Naive thymus-derived CD4-positive, alpha-beta T cell (primary cell): ENCODE data around the gene HOXA2. TPM values are rescaled to one million over a fixed set of nuclear protein-coding genes. Genes with fewer than 3 reads are reported as not detected.

Source experiments
- ATAC-seq: fragments of 150-1000 bp; cut with Tn5 transposase; 2 replicates; pipeline ENCODE4 v1.10.0; 2021; ENCODE audit warnings: mild to moderate bottlenecking, moderate library complexity
- CTCF ChIA-PET: fragments of 350-600 bp; sonication (Branson Sonifier 250); formaldehyde crosslinking; loops from one replicate; lab custom pipeline; 2021; ENCODE audit warnings: antibody characterized with exemption; lab: Charles Lee
- POLR2A ChIA-PET: fragments of 350-600 bp; sonication (Branson Sonifier 250); formaldehyde crosslinking; loops from one replicate; lab custom pipeline; 2021; ENCODE audit warnings: antibody characterized with exemption, inconsistent platforms; lab: Charles Lee
- DNase-seq, 9 donors: peaks; one replicate each; pipeline versions ENCODE4 v3.0.0 to v3.0.0-alpha.2; 2020 to 2022; ENCODE audit warnings: mixed read lengths in 1 of 9
- H3K27ac ChIP-seq: one replicate; pipeline ENCODE4 v1.7.0; 2013; ENCODE audit warnings: mild to moderate bottlenecking, low read depth, low read length, moderate library complexity
- H3K27me3 ChIP-seq, 2 donors: one replicate each; pipeline ENCODE4 v1.7.0; 2013; ENCODE audit warnings: low read length in 2 of 2, mild to moderate bottlenecking in 2 of 2, moderate library complexity in 2 of 2; ENCODE audit not compliant: control insufficient read depth in 2 of 2, insufficient read depth in 2 of 2
- H3K36me3 ChIP-seq, 3 experiments: 1 replicate in 2 of 3; 2 replicates in 1 of 3; pipeline ENCODE4 v1.7.0; 2013; ENCODE audit warnings: low read length in 3 of 3, mild to moderate bottlenecking in 3 of 3, moderate library complexity in 1 of 3; ENCODE audit not compliant: insufficient read depth in 3 of 3, control insufficient read depth in 2 of 3
- H3K4me1 ChIP-seq, 2 donors: one replicate each; pipeline ENCODE4 v1.7.0; 2013; ENCODE audit warnings: low read length in 2 of 2, mild to moderate bottlenecking in 2 of 2, moderate library complexity in 1 of 2; ENCODE audit not compliant: control insufficient read depth in 2 of 2, insufficient read depth in 2 of 2
- H3K4me3 ChIP-seq: 2 replicates; pipeline ENCODE4 v1.7.0; 2013; ENCODE audit warnings: mild to moderate bottlenecking, low read length
- H3K9me3 ChIP-seq, 3 experiments: 1 replicate in 2 of 3; 2 replicates in 1 of 3; pipeline ENCODE4 v1.7.0; 2013; ENCODE audit warnings: low read length in 3 of 3; ENCODE audit not compliant: control insufficient read depth in 2 of 3
- H3K27ac Mint-ChIP-seq, 9 donors: one replicate each; pipeline ENCODE4 v1.8.0; 2020 to 2022; ENCODE audit warnings: mixed read lengths in 9 of 9, mild to moderate bottlenecking in 8 of 9, moderate library complexity in 5 of 9, inconsistent platforms in 2 of 9
- H3K27me3 Mint-ChIP-seq, 5 donors: one replicate each; pipeline ENCODE4 v1.8.0; 2021 to 2022; ENCODE audit warnings: mixed read lengths in 5 of 5, mild to moderate bottlenecking in 1 of 5
- H3K36me3 Mint-ChIP-seq, 5 donors: one replicate each; pipeline ENCODE4 v1.8.0; 2020 to 2022; ENCODE audit warnings: mixed read lengths in 5 of 5, mild to moderate bottlenecking in 3 of 5, inconsistent platforms in 1 of 5
- H3K4me1 Mint-ChIP-seq, 7 donors: one replicate each; pipeline ENCODE4 v1.8.0; 2020 to 2022; ENCODE audit warnings: mixed read lengths in 7 of 7, mild to moderate bottlenecking in 3 of 7, inconsistent platforms in 1 of 7
- H3K4me3 Mint-ChIP-seq, 10 donors: one replicate each; pipeline ENCODE4 v1.8.0; 2020 to 2022; ENCODE audit warnings: mild to moderate bottlenecking in 10 of 10, mixed read lengths in 10 of 10, moderate library complexity in 6 of 10, inconsistent platforms in 2 of 10
- H3K9me3 Mint-ChIP-seq, 11 donors: one replicate each; pipeline ENCODE4 v1.8.0; 2020 to 2022; ENCODE audit warnings: mixed read lengths in 11 of 11, mild to moderate bottlenecking in 4 of 11, inconsistent platforms in 1 of 11, moderate library complexity in 1 of 11
- intact Hi-C, 2 donors: fragments of 100-400 bp; cut with micrococcal nuclease; formaldehyde crosslinking; loops; one replicate each; pipeline ENCODE4 v1.15.1; 2023
- polyA plus RNA-seq, 2 donors: library from polyadenylated mRNA; unstranded; fragments of 300-500 nt; fragmentation: Illumina TruSeq; gene quantifications; one replicate each; pipeline ENCODE4 v1.2.3, GENCODE V29; 2021
- total RNA-seq, 6 experiments: library from RNA in 5 of 6; stranded (reverse) in 5 of 6; gene quantifications; 1 replicate in 5 of 6; 2 replicates in 1 of 6; pipeline ENCODE4 v1.2.3 and lab custom pipeline; 2021 to 2026

Gene HOXA2
- total and polyA plus RNA-seq, 7 experiments from 2014 or later: not detected

DNA sequence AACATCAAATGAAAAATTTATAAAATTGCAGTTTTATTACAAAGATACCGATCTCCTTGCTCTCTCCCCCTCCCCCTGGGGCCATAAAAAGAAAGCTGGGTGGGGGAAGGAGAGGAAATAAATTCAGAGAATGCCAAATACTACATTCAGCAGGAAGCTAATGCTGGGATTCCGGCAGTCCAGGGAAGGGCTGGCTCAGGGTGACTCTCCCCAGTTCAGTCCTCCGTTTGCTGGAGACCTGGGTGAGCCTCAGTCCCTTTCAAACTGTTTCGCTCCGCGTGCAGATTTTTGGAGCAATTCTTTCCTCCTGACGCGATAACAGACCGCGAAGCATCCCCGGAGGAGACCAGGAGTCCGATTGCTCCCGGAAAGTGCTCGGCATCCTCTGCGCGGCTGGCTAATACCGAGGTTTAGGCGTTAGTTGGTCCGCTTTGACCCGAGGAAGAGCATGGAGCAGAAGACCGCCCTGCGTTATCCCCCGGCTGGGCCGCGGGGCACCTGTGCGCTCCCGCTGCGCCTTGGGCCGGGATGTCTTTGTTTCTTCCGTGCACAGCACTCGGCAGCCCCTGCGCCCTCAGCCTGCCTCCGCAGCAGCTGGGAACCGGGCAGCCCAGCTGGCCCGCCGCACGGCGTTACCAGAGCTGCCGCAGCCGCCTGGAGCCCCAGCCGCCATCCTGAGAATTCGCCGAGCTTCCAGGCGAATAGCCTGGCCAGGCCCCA lies 3.9 kb upstream of the HOXA2 start:
- no peak for DNase-seq
- Mint-ChIP-seq H3K27ac (no peak overlapping the region), H3K27me3 (peaks cover 42 to 54% (median 50%) of the 10 kb centered on the region in 5 donors), H3K36me3 (peaks cover 3 to 11% (median 5%) of the 10 kb centered on the region in 5 donors), H3K4me1 (peaks cover 7 to 25% (median 15%) of the 10 kb centered on the region in 7 donors), H3K9me3 (peaks cover 0 to 5% (median 0%) of the 10 kb centered on the region in 11 donors), H3K4me3 (no peak overlapping the region)
- Histone ChIP-seq H3K9me3 (no peaks in the 10 kb centered on the region), H3K4me3 (no peak overlapping the region), H3K27ac (no peak overlapping the region), H3K27me3 (peaks cover 5 to 16% of the 10 kb centered on the region in 2 donors), H3K36me3 (no peaks in the 10 kb centered on the region), H3K4me1 (peaks cover 0 to 9% of the 10 kb centered on the region in 2 donors)
- ATAC-seq: no peak
- intact Hi-C loops: no loop called here
- ChIA-PET CTCF (no interaction called here), POLR2A (no interaction called here)

- Mint-ChIP-seq H3K36me3 (peaks cover 5 to 19% (median 8%) of the 10 kb centered on the region in 5 donors), H3K27me3 (peaks cover 51 to 63% (median 58%) of the 10 kb centered on the region in 5 donors), H3K27ac (no peak overlapping the region), H3K4me1 (peaks cover 7 to 25% (median 15%) of the 10 kb centered on the region in 7 donors), H3K4me3 (no peak overlapping the region), H3K9me3 (peaks cover 0 to 7% (median 0%) of the 10 kb centered on the region in 11 donors)
- ChIA-PET POLR2A (no interaction called here), CTCF (no interaction called here)
- Histone ChIP-seq H3K36me3 (no peaks in the 10 kb centered on the region), H3K9me3 (no peaks in the 10 kb centered on the region), H3K4me1 (peaks cover 0 to 9% of the 10 kb centered on the region in 2 donors), H3K27me3 (peaks cover 5 to 16% of the 10 kb centered on the region in 2 donors), H3K27ac (no peak overlapping the region), H3K4me3 (no peak overlapping the region)
- no peak for DNase-seq
- intact Hi-C loops: no loop called here
- no peak for ATAC-seq
Measured at GRCh38 chr7:27105301-27106031, 3.0 kb upstream of the HOXA2 start.

DNA sequence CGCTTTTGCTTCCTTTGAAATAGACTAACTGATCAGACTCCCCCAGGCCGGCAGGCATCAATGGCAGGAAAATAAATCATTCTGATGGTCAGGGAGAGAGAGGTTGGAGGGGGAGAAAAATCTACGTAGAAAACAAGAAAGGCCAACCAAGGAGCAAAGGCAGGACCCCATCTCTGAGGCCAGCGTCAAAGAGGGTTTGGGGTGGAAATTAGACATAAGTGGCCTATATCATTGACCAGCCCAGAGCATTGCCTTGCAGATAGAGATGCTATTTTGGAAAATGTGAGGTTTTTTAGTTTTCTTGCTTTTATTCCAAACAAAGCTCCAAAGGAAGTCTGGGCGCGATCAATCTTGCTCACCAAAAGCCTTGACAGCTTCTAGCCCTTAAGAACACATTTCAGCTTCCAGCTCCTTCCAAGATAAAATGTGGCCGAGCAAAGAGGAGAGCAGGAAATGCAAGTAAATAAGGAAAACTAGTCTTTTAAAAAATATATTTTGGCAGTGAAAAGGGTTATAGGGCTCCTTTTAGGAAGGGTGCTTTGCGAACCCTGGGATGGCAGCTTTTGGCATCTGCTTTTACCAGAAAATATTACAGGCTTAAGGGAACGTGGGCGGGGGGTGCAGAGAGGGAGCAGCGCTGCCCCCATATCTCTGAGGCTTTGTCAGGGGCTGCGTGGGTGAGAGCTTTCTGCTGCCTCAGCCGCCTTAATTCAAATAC lies 2.0 kb upstream of the HOXA2 start:
- intact Hi-C loops: no loop called here
- H3K27me3 Mint-ChIP-seq: peaks cover 61 to 72% (median 68%) of the 10 kb centered on the region in 5 donors
- Histone ChIP-seq H3K9me3 (no peaks in the 10 kb centered on the region), H3K27me3 (peaks cover 5 to 16% of the 10 kb centered on the region in 2 donors), H3K27ac (no peak overlapping the region), H3K4me1 (peaks cover 0 to 9% of the 10 kb centered on the region in 2 donors), H3K4me3 (no peak overlapping the region), H3K36me3 (no peaks in the 10 kb centered on the region)
- peaks cover 5 to 29% (median 16%) of the 10 kb centered on the region in 5 donors for H3K36me3 Mint-ChIP-seq
- H3K27ac Mint-ChIP-seq: no peak overlapping the region
- DNase-seq (no peak), ATAC-seq (no peak)
- H3K9me3 Mint-ChIP-seq: peaks cover 0 to 7% (median 0%) of the 10 kb centered on the region in 11 donors
- ChIA-PET CTCF (no interaction called here), POLR2A (no interaction called here)
- no peak overlapping the region for H3K4me3 Mint-ChIP-seq
- H3K4me1 Mint-ChIP-seq: peaks cover 7 to 25% (median 15%) of the 10 kb centered on the region in 7 donors

- peaks cover 69 to 79% (median 74%) of the 10 kb centered on the region in 5 donors for H3K27me3 Mint-ChIP-seq
- no peak overlapping the region for H3K4me3 ChIP-seq
- peaks cover 0 to 9% of the 10 kb centered on the region in 2 donors for H3K4me1 ChIP-seq
- CTCF ChIA-PET: no interaction called here
- peak overlapping the region in 1 of 10 donors; percentile 4 for H3K4me3 Mint-ChIP-seq
- intact Hi-C loops: no loop called here
- peaks cover 9 to 27% (median 19%) of the 10 kb centered on the region in 7 donors for H3K4me1 Mint-ChIP-seq
- peaks cover 8 to 30% (median 20%) of the 10 kb centered on the region in 5 donors for H3K36me3 Mint-ChIP-seq
- H3K27ac Mint-ChIP-seq: no peak overlapping the region
- H3K27me3 ChIP-seq: peaks cover 5 to 22% of the 10 kb centered on the region in 2 donors
- H3K9me3 Mint-ChIP-seq: peaks cover 0 to 8% (median 0%) of the 10 kb centered on the region in 11 donors
- H3K9me3 ChIP-seq: no peaks in the 10 kb centered on the region
- no peak for DNase-seq
- POLR2A ChIA-PET: no interaction called here
- H3K27ac ChIP-seq: no peak overlapping the region
- no peaks in the 10 kb centered on the region for H3K36me3 ChIP-seq
- no peak for ATAC-seq
Measured at GRCh38 chr7:27103489-27104226, 1.2 kb upstream of the HOXA2 start.

- ChIA-PET POLR2A (no interaction called here), CTCF (no interaction called here)
- peaks cover 5 to 25% of the 10 kb centered on the region in 2 donors for H3K27me3 ChIP-seq
- peaks cover 8 to 30% (median 20%) of the 10 kb centered on the region in 5 donors for H3K36me3 Mint-ChIP-seq
- ATAC-seq: no peak
- H3K27ac Mint-ChIP-seq: no peak overlapping the region
- H3K27ac ChIP-seq: no peak overlapping the region
- H3K4me1 Mint-ChIP-seq: peaks cover 17 to 39% (median 30%) of the 10 kb centered on the region in 7 donors
- no peak overlapping the region for H3K4me3 ChIP-seq
- peak overlapping the region in 8 of 10 donors; percentile 11 to 75 (median 53) for H3K4me3 Mint-ChIP-seq
- H3K9me3 ChIP-seq: no peaks in the 10 kb centered on the region
- H3K36me3 ChIP-seq: no peaks in the 10 kb centered on the region
- intact Hi-C loops: no loop called here
- peaks cover 81 to 90% (median 84%) of the 10 kb centered on the region in 5 donors for H3K27me3 Mint-ChIP-seq
- DNase-seq: no peak
- H3K4me1 ChIP-seq: peaks cover 0 to 19% of the 10 kb centered on the region in 2 donors
- peaks cover 0 to 7% (median 0%) of the 10 kb centered on the region in 11 donors for H3K9me3 Mint-ChIP-seq
Measured at GRCh38 chr7:27101957-27102580, 414 bp downstream of the HOXA2 start.
